Measurements from ENCODE around the gene AGT.
"Not testable (repeated sequence)": the region's sequence is repeated elsewhere in the genome, so short reads cannot be mapped to it uniquely, and the experiment has no call there.

Gene AGT

DNA sequence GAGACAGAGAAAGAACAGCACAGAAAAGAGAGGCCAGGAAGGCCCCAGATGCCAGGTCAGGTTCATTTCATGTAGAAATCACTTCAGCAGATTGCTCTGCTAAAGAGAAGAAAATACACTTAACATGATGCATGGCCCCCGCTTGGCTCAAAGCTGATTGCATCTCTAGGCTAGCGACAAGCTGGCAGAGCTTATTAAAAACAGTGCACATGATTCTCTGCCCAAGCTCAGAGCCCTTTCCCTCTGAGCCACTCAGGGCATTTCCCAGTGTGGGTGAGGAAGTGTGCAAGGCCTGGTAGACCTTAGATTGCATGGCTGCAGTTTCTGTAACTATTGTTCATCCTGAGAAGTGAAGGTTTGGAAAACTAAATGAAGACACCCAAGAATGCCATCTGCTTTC, 30.0 kb upstream of the AGT start:
- no peak for DNase-seq

DNA sequence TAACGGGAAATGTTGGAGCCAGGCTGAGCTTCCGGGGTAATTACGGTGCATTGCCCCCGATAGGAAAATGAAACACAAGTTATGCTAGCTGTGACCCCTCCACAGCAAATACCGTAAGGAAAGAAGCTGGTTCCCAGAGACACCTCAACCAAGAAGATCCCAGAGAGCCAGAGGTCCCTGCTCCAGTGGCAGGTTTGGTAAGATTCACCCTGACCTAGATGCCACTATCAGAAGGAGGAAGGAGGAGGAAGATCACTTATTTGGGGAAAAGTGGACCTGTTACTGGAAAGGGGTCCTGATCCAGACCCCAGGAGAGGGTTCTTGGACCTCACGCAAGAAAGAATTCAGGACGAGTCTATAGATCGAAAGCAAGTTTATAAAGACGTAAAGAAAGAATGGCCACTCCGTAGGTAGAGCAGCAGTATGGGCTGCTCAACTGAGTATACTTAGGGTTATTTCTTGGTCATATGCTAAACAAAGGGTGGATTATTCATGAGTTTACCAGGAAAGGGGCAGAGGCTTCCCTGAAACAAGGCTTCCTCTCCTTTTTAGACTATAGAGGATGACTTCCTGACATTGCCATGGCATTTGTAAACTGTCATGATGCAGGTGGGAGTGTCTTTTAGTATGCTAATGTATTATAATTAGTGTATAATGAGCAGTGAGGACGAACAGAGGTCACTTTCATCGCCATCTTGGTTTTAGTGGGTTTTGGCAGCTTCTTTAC, 25.8 kb upstream of the AGT start:
- DNase-seq = no peak

DNA sequence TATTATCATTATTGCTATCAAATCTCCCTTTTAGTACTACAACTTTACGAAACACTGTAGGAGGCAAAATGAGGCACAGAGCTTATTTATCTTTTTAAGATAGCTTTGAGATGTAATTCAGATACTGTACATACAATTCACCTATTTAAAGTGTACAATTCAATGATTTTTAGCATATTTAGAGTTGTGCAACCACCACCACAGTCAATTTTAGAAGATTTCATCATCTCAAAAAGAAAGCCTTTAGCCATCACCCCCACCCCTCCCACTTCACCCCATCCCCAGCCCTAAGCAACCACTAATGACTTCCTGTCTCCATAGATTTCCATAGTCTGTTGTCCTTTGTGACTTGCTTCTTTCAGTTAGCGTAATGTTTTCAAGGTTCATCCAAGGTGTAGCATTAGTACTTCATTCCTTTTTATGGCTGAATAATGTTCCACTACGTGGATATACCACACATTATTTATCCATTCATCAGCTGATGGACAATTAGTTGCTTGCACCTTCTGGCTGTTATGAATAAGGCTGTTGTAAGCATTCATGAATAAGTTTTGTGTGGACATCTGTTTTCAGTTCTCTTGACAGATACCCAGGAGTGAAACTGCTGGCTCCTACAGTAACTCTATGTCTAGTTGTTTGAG, 23.8 kb upstream of the AGT start:
- DNase-seq = no peak

DNA sequence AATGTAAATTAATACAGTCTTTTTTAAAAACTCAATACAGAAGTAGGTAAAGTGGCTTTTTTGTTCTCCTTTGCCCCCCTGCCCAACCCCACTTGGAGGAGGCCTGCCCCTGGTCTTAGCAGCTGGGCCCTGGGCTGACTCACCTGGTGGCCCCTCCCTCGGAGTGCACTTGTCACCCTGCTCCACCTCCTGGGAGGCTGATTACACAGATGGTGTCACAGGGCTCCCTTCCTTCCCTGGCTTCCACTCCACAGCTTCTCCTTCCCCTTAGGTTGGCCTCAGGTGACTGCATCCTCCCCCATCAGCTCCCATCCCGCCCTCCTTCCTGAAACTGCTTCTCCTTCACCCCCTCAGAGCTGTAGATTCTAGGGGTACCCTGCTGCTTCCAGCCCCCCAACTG, 21.5 kb upstream of the AGT start:
- DNase-seq = no peak

DNA sequence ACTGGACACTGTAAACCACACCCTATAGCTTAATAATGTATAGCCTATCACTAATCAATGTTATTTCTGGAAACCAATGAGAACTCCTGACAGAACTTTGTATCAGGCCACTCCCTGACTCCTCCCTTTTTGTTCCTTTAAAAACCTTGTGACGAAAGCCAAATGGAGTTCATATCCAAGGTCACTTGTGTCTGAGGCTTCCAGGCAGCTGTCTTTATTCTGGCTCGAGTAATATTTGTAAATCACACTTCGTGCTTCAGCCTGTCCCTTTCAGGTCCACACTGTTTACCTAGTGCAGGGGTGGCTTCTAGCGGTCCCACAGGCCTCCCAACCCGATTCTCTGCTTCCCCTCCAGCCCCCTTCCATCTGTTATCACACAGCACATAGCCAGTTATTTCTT, 17.1 kb upstream of the AGT start:
- no peak for DNase-seq

DNA sequence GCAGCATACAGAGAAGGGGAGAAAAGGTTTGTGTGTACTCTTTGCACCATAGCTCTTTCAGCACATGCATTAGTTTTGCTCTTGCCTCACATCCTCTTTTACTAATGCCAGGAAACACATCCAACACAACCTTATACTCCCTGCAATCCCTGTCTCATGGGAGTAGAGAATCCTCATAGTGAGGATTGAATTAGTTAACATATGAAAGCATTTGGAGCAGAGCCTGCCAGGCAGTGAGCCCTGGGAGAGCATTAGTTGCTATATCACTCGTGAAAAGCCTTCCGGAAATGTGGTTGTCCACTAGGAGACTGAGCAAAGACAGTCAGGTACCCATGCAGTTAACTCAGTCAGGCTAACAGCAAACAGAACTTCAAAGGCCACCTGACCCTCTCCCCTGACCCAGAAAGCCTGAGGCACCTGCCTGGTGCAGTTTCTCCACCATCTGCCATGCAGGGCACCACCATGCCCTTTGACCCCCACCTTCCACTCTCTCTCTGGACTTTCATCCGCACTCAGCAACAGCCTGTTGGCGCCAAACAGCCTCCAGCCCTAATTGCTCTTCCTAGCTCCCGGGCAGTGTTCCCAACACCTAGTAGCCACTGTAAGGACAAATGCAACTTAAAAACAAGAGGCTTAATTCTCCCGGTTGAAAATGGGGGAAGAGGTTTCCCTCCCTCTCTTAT, 14.9 kb upstream of the AGT start:
- peak; percentile 16 for DNase-seq

DNA sequence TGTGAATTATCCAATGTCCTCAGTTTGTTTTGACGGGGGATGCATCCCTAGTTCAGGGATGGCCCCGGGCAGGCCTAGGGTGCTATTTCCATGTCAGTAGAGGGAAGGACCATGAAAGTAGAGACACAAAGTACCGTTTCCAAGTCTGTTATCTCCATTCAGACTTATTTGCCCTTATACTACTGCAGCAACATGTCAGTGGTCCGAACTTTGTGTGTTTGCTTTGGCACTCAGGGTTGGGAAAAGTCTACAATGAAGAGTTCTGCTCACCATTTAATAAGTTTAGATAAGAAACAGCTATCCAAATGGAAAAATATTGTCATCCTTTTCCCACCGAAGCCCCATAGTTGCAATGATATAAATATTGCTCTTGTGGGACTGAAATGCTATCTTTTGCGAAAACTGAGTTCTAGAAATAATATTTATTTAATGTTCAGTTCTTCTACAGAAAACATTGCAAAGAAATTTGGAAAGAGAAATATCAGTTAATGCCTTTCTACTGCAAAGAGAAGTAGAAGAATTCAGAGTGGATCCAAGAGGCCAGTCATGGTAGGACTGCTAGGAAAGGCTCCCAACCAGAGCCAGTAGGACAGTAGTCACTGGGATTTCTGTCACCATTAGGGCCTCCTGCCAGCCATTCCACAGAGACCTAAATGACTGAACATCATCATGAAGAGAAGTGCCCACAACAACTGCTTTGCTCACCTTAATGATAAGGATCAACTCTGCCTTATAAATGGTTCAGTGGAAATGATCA, 11.5 kb upstream of the AGT start:
- no peak for DNase-seq

DNA sequence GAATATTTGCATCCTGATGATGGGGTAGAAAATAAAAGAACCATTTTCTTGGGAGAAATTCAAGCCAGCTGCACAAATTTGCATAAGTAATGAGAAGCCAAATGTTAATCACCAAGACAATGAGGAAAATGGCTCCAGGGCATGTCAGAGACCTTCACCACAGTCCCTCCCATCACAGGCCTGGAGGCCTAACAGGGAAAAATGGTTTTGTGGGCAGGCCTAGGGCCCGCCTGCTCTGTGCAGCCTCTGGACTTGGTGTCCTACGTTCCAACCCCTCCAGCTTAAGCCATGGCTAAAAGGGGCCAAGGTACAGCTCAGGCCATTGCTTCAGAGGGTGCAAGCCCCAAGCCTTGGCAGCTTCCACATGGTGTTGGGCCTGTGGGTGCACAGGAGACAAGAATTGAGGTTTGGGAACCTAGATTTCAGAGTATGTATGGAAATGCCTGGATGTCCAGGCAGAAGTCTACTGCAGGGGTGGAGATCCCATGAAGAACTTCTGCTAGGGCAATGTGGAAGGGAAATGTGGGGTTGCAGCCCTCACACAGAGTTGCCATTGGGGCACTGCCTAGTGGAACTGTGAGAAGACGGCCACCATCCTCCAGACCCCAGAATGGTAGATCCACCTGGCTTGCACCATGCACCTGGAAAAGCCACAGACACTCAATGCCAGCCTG, 8.1 kb upstream of the AGT start:
- not testable (repeated sequence) for DNase-seq

DNA sequence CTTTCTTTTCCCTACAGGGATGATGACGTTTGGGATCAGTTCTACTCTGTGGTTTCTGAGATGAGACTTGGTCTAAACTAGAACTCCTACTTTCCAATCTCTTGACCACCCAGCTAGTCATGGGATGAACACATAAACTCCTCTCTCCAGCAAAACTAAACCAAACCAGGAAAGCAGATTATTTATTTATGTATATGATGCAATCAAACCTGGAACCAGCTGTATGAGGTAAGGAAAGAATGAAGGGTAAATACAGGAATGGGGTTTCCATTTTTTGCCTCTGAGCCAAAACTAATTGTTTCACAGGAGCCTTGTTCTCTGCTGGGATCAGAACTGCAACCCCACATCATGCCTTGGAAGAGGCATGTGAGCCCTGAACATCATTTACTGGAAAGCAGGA, 3.3 kb upstream of the AGT start:
- peak; percentile 19 for DNase-seq

DNA sequence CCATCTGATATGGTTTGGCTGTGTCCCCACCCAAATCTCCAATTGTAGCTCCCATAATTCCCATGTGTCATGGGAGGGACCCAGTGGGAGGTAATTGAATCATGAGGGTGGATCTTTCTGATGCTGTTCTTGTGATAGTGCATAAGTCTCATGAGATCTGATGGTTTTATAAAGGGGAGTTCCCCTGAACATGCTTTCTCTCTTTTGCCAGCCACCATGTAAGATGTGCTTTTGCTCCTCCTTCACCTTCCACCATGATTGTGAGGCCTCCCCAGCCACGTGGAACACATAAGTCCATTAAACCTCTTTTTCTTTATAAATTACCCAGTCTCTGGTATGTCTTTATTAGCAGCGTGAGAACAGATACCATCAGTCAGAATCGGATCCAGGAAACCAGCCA, 2.5 kb upstream of the AGT start:
- DNase-seq = not testable (repeated sequence)

DNA sequence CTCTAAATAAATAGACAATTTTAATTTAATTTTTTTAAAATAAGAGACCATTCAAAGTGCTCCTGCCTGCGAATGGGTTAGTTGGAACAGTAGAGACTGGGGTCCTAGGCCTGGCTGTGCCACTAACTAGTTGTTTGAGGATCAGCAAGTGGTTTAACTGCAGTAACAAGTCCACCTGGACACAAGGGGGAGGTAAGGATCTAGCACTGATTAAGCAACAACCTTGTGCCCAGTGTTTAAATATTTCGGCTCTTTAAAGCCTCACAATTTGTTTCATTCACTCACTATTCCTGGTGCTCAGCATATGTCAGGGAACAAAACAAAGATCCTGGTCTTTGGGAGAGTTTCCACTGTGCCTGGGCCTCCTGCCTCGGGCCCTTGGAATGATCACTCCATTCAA, 1.6 kb upstream of the AGT start:
- DNase-seq = no peak

DNA sequence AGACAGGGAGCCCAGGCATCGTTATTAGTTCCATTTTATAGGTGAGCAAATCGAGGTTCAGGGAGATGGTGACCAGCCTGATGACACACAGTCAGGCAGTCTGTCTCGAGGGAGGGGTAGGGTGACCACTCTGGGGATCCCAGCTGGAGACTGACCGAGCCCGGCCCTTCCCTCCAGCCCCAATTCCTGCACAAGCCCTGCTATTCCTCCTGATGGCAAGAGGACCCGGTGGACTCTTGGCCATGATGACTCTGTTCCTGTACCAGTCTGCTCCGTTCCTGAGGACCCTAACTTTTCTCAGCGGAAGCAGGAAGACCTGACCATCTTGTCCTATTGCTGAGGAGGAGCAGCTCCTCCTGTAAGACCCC, 391 bp downstream of the AGT start:
- no peak for DNase-seq

DNA sequence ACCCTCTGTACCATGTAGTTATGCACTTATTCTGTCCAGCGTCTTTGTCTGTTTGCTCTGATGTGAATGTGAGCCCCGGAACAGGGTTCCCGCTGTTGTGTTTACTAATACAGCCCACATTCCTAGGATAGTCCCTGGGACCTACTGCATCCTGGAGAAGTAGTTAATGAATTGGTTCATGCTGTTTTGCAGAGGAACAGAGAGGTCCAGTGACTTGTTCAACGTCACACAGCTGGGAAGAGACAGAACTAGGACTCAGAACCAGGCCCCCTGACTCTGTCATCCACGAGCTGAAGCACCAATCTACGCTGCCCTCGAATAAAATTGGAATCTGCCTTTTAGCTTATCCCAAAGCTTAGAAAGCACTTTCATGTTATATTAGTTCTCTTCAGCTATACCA, 784 bp downstream of the AGT start:
- DNase-seq = no peak

DNA sequence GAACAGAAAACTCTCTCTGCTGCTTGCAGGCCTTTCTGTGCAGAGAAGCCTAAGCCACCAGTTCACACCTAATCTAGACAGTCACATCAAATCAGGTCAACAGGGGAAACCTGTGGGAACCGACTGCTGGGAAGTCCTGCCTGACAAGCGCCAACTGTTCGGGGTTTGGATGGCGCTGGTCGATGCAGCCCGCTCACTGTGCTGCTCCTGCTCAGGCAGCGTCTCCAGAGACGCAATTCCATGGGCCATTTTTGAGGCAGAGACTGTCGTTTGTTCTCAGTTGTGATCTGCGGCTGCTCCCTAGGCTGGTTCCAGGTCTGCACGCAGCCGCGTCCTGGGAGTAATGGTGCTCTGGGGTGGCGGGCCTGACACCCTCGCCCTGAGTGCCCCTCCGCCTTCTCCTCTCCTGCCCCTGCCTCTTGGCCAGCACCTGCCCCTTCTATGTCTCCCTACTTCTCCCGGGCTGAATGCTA, 1.4 kb downstream of the AGT start:
- no peak for DNase-seq

DNA sequence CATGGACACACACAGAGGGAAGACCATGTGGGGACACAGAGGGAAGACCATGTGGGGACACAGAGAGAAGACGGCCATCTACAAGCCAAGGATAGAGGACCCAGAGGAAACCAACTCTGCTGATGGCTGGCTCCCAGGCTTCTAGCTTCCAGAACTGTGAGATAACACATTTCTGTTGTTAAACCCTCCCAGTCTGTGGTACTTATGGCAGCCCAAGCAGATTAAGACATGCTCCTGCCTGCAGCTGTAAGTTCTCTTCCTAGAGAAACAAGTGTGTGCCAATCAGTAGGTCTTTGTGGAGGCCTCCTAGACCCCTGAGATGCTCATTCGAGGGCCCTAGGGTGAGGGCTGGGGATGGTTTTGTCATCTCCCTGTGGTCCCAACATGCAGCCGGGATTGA, 2.7 kb downstream of the AGT start:
- no peak for DNase-seq

DNA sequence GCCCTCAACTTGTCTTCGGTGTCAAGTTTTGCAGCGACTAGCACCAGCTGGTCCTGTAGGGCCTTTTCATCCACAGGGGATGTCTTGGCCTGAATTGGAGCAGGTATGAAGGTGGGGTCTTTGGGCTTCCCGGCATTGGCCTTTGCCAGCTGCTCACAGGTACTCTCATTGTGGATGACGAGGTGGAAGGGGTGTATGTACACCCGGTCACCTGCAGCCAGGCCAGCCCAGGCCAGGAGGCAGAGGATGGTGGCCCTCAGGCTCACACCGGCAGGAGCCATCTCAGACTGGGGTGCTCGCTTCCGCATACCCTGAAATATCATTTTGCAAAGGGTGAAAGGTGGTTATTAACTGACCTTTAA, 3.4 kb downstream of the AGT start:
- DNase-seq = no peak

DNA sequence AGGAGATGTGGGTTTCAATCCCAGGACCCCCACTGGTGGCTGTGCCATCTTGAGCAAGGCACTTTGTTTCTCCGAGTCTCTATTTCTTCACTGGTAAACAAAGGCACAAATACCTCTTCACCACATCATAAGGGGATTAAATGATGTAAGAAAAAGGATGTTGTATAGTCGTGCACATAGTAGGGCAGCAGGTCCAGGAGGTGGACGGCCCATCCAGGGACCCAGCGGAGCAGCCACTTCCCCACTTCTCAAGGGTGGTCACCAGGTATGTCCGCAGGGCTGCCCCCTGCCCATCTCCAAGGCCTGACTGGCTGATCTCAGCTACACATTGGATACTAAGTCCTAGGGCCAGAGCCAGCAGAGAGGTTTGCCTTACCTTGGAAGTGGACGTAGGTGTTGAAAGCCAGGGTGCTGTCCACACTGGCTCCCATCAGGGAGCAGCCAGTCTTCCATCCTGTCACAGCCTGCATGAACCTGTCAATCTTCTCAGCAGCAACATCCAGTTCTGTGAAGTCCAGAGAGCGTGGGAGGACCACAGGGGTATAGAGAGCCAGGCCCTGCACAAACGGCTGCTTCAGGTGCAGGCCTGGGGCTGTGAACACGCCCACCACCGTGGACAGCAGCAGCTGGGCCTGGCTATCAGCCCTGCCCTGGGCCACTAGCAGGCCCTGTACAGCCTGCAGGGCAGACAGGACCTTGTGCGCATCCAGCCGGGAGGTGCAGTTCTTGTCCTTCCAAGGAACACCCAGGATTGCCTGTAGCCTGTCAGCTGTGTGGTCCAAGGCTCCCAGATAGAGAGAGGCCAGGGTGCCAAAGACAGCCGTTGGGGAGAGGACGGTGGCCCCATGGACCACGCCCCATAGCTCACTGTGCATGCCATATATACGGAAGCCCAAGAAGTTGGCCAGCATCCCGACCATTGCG, 4.0 kb downstream of the AGT start:
- DNase-seq = no peak

DNA sequence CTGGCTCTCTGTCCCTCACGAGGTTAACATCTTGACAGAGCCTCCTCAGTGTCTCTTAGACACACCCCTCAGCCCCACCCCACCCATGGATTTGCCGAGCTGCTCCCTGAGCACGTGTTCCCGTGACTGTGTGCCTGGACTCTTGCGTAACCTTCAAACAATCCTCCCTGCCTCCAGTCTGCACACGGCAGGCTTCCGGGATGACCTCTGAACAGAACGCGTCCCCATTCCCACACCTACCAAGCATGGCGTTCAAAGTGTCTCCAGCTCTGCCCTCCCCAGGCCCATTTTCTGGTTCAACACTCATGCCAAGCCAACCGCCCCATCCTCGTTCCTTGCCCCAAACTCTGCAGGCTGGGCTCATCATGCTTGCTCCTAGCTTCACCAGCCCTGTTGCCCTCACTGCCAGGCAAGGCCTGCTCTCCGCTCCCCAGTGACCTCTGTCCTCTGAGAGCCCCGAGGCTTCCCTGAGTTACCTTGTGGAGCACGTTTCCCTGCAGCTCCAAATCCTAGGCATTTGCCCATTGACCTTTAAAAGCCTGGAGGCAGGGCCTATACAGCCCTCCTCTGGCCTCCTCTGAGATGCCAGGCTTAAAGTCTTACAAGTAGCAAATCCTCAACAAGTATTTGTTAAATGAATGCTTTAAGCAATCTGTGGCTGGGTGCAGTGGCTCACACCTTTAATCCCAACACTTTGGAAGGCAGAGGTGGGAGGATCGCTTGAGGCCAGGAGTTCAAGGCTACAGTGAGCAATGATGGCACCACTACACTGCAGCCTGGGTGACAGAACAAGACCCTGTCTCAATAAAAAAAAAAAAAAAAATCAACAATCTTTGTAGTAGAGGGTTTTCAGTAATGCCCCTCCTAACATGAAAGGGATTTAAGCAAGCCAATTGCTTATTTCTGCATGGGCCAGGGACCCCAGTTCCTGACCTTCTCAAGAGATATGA, 5.0 kb downstream of the AGT start:
- DNase-seq = no peak

DNA sequence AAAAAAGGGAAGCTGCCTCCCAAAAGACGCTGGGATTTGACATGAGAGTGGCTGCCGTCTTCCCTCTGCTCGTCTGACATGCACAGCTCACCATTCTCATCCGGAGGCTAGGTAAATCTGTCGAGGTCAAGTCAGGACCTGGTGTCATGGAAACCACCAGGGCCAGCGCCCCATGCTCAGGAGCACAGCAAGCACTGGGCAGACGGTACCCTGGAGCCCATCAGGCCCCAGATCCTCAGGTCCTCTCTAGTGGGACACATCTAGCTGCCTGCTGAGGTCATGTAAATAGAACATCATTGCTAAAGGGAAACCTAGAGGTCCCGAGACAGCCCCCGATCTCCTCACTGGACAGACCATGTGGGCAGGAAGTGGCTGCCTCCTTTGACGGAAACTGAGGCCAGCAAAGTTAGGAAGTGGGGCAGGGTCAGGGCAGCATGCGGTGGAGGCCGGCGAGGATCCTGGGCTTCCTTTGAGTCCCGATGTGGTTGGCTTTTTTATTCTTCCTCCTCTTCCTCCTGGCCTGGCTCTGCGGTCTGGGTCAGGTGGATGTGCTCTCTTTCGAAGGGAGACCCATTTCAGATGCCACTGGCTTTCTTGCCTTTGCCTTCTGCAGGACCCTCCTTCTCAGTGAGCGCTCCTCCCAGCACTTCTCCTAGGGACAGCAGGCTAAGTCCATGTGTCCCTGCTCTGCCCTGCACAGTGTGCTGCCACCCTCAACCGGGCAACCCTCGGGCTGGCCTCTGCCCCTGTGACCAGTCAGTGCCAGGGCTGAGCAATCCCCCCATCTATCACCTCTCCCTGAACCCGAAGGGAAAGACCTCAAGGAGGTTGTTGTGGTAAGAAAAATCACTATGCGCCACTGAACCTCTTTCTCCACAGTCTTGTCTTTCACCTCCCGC, 5.9 kb downstream of the AGT start:
- DNase-seq = no peak

Measured in fibroblast of skin of right biceps (primary cell).